Epithelial cell of esophagus (primary cell): ENCODE data around the gene TMOD3.

ENCODE experiments used
- DNase-seq: peaks from one replicate; pipeline ENCODE4 v3.0.0; 2010; ENCODE audit warnings: low read depth
- H3K4me3 ChIP-seq: 2 replicates; pipeline ENCODE4 v1.5.1; 2011; ENCODE audit warnings: mild to moderate bottlenecking, low read length, control low read depth
- CTCF ChIP-seq: IDR thresholded peaks from 2 replicates; pipeline ENCODE4 v1.5.1; 2011; ENCODE audit warnings: low read depth, mild to moderate bottlenecking, low read length, control low read depth, inconsistent platforms; ENCODE audit not compliant: insufficient read depth; ENCODE audit errors: missing control alignments

The TMOD3 gene

GRCh38 chr15:51803965-51804364 is 25.5 kb upstream of the TMOD3 start:
- TF ChIP-seq CTCF, result no peak
- DNase-seq, result no peak
- no peak overlapping the region for H3K4me3 ChIP-seq

- H3K4me3 ChIP-seq, result no peak overlapping the region
- no peak for TF ChIP-seq CTCF
Measured at GRCh38 chr15:51806123-51806522, 23.3 kb upstream of the TMOD3 start.

DNA sequence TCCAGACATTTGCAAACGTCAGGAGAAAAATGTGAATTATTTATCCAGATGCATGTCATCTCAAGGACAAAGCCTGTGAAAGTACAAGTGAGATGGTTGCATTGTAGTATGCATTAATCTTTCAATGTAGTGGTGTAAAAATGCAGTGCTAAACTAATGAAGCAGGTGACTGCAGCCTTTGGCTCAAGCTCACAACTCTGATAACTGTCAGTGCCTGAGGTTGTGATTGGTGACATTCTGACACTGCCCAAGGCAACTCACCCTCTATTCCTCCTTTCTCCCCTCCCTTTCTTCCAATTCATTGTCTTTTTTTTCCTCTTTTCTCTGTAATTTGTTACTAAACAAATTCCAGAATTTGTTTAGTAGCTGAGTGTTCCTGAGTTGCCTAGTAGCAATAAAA is 20.0 kb upstream of the TMOD3 start:
- no peak for DNase-seq
- TF ChIP-seq CTCF, result no peak
- no peak overlapping the region for H3K4me3 ChIP-seq

More at GRCh38 chr15:51806123-51806522, 23.3 kb upstream of the TMOD3 start:
- DNase-seq, result no peak

DNA sequence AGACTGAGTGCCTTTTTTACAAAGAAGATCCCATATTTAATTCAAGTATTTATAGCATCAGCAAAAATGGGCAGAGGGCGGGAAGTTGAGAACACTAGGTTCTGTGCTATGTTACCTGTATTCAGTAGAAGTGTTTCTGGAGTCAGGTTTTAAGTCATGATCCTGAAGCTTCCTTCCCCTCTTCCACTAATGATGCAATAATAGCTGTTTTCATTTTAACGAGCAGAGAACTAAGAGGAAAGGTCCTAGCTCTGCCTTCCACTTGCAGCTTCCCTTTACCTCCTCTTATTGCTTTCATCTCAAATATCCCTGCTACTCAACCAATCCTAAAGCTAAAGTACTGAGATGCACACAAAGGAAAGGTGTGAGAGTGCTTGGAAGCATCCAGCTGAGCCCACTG is 16.9 kb upstream of the TMOD3 start:
- no peak for TF ChIP-seq CTCF
- DNase-seq, result no peak

DNA sequence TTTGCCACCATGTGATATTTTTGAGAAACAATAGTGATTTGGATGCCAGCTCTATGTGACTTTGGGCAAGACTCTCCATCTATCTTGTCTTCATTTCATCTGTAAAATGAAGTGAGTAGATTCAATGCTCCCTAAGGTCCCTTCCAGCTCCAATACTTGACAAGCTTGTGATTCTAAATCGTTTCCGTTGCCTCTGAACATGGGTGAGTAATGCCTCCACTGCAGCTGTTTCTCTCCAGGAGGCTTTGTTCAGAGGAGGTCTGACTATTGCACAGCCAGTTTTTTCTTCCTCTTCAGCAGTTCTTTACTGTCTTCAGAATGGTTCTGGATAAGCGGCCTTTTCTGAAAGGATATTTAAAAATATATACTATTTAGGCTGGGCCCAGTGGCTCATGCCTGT is 14.8 kb upstream of the TMOD3 start:
- H3K4me3 ChIP-seq, result no peak overlapping the region
- DNase-seq, result no peak
- no peak for TF ChIP-seq CTCF

More for the DNA sequence above, 16.9 kb upstream of the TMOD3 start:
- H3K4me3 ChIP-seq, result no peak overlapping the region

DNA sequence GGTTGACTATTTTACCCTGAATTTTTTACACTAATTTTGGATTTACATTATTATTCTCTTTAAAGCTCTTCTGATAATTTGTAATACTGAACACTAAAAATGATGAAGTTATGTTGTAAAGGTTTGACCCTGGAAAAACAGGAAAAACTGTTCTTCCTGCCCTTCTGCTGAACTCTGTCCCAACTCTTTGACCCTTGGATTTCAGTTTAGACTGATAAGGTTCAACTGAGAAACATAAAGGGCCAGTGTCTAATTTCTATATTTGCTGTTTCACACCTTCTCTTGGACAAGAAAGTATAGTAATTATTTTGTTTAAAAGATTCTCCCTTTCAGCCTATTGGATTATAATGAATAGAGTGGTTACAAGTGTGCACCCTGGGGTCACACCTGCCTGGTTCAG is 12.8 kb upstream of the TMOD3 start:
- no peak for DNase-seq

More for the DNA sequence above, 12.8 kb upstream of the TMOD3 start:
- no peak for TF ChIP-seq CTCF
- H3K4me3 ChIP-seq, result no peak overlapping the region
